ENCODE data around the gene B3GNT4.

DNA sequence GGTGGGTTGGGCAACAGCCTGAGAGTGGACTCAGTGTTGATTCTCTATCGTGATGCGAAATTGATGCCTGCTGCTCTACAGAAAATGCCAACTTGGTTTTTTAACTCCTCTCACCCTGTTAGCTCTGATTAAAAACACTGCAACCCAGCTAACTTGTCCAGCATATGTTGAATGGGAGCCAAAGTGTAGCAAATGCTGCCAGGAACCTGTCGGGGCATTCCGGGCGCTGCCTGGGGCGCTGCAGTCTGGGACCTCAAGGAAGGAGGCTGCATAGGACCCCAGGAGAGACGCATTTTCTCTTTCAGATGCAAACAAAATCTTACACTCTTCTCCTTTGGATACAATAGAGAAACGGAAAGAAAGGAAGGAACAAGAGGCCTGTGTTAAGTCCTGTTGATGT is 3.9 kb downstream of the B3GNT4 start:
- TF ChIP-seq POLR2A (IDR thresholded peaks at IDR 0.05; ENCODE audit: insufficient read depth in 1 of 2, low read depth in 2 of 2, low read length in 2 of 2) (no peak), BORCS8-MEF2B (CRISPR knock-in tag; IDR thresholded peaks at IDR 0.05) (no peak), BRCA1 (CRISPR knock-in tag; IDR thresholded peaks at IDR 0.05) (no peak), ZNF335 (CRISPR knock-in tag; IDR thresholded peaks at IDR 0.05) (no peak), HMG20B (CRISPR knock-in tag; conservative IDR thresholded peaks at IDR 0.05) (no peak), RFX5 (IDR thresholded peaks at IDR 0.05; ENCODE audit: low read depth, low read length) (no peak)
- TF ChIP-seq, protein P1, sequence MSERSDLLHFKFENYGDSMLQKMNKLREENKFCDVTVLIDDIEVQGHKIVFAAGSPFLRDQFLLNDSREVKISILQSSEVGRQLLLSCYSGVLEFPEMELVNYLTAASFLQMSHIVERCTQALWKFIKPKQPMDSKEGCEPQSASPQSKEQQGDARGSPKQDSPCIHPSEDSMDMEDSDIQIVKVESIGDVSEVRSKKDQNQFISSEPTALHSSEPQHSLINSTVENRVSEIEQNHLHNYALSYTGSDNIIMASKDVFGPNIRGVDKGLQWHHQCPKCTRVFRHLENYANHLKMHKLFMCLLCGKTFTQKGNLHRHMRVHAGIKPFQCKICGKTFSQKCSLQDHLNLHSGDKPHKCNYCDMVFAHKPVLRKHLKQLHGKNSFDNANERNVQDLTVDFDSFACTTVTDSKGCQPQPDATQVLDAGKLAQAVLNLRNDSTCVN (CRISPR knock-in tag; IDR thresholded peaks at IDR 0.05; ENCODE audit: borderline replicate concordance) = no peak
- TF ChIP-seq, protein P2, sequence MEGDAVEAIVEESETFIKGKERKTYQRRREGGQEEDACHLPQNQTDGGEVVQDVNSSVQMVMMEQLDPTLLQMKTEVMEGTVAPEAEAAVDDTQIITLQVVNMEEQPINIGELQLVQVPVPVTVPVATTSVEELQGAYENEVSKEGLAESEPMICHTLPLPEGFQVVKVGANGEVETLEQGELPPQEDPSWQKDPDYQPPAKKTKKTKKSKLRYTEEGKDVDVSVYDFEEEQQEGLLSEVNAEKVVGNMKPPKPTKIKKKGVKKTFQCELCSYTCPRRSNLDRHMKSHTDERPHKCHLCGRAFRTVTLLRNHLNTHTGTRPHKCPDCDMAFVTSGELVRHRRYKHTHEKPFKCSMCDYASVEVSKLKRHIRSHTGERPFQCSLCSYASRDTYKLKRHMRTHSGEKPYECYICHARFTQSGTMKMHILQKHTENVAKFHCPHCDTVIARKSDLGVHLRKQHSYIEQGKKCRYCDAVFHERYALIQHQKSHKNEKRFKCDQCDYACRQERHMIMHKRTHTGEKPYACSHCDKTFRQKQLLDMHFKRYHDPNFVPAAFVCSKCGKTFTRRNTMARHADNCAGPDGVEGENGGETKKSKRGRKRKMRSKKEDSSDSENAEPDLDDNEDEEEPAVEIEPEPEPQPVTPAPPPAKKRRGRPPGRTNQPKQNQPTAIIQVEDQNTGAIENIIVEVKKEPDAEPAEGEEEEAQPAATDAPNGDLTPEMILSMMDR (CRISPR knock-in tag; IDR thresholded peaks at IDR 0.05) = no peak

All from HepG2 (cell line).